Activated T-helper 1 cell treated with anti-CD3 and anti-CD28 coated beads, Interleukin-12 subunit alpha, Interleukin-12 subunit beta, Interleukin-2, Interleukin-4 antibody, amounts not matched to agents 30 ng/mL and 10 ng/mL and 1 ng/mL, durations not matched to agents 14 hours and 24 hours and 36 hours (primary cell): ENCODE results near the gene UBXN10. TPM values are rescaled to one million over a fixed set of nuclear protein-coding genes. Genes with fewer than 3 reads are reported as not detected.
A peak's percentile ranks its signal among the peaks of the same experiment; 100 is the strongest.

Source experiments
- DNase-seq: peaks from one replicate; pipeline ENCODE4 v3.0.0; 2021; ENCODE audit warnings: low spot score
- H3K27ac Mint-ChIP-seq: one replicate; pipeline ENCODE4 v1.8.0; 2021; ENCODE audit warnings: mild to moderate bottlenecking, mixed read lengths
- H3K27me3 Mint-ChIP-seq: one replicate; pipeline ENCODE4 v1.8.0; 2022; ENCODE audit warnings: mild to moderate bottlenecking, moderate library complexity, mixed read lengths; ENCODE audit not compliant: insufficient read depth
- H3K36me3 Mint-ChIP-seq: one replicate; pipeline ENCODE4 v1.8.0; 2021; ENCODE audit warnings: low read depth, mixed read lengths
- H3K4me1 Mint-ChIP-seq: one replicate; pipeline ENCODE4 v1.8.0; 2021; ENCODE audit warnings: low read depth, mixed read lengths
- H3K4me3 Mint-ChIP-seq: one replicate; pipeline ENCODE4 v1.8.0; 2021; ENCODE audit warnings: mild to moderate bottlenecking, moderate library complexity, mixed read lengths
- H3K9me3 Mint-ChIP-seq: one replicate; pipeline ENCODE4 v1.8.0; 2021; ENCODE audit warnings: mixed read lengths
- intact Hi-C: fragments of 100-400 bp; cut with micrococcal nuclease; formaldehyde crosslinking; loops from one replicate; pipeline ENCODE4 v1.15.1; 2024
- total RNA-seq: library from RNA; stranded (reverse); gene quantifications from 2 replicates; pipeline ENCODE4 v1.2.3, GENCODE V29; 2022

Gene UBXN10
- total RNA-seq, 1 donor from 2014 or later, result 2.5 TPM

- DNase-seq, result no peak
- Mint-ChIP-seq H3K27ac (peak overlapping the region; percentile 48), H3K9me3 (peaks cover 11% of the 10 kb centered on the region), H3K4me1 (peaks cover 52% of the 10 kb centered on the region), H3K36me3 (peaks cover 17% of the 10 kb centered on the region), H3K27me3 (no peaks in the 10 kb centered on the region), H3K4me3 (no peak overlapping the region)
- intact Hi-C loops, result loop anchor here (10.0 kb wide), 1 partner anchor 415 kb away; no protein-coding TSS in a partner anchor
Measured at GRCh38 chr1:20180129-20180843, 5.6 kb upstream of the UBXN10 start.

- Mint-ChIP-seq H3K27ac (no peak overlapping the region), H3K4me3 (no peak overlapping the region), H3K4me1 (peaks cover 51% of the 10 kb centered on the region), H3K27me3 (no peaks in the 10 kb centered on the region), H3K36me3 (peaks cover 17% of the 10 kb centered on the region), H3K9me3 (peaks cover 11% of the 10 kb centered on the region)
- no peak for DNase-seq
- intact Hi-C loops, result loop anchor here (10.0 kb wide), 1 partner anchor 416 kb away; no protein-coding TSS in a partner anchor
Measured at GRCh38 chr1:20180844-20181207, 5.1 kb upstream of the UBXN10 start.

- Mint-ChIP-seq H3K9me3 (peaks cover 11% of the 10 kb centered on the region), H3K27me3 (no peaks in the 10 kb centered on the region), H3K4me3 (no peak overlapping the region), H3K4me1 (peaks cover 63% of the 10 kb centered on the region), H3K36me3 (peaks cover 17% of the 10 kb centered on the region), H3K27ac (no peak overlapping the region)
- intact Hi-C loops, result loop anchor here (10.0 kb wide), 1 partner anchor 418 kb away; no protein-coding TSS in a partner anchor
- no peak for DNase-seq
Measured at GRCh38 chr1:20182415-20182814, 3.5 kb upstream of the UBXN10 start.

- no peak overlapping the region for H3K27ac Mint-ChIP-seq
- intact Hi-C loops, result loop anchor here (10.0 kb wide), 1 partner anchor 418 kb away; no protein-coding TSS in a partner anchor
- peaks cover 63% of the 10 kb centered on the region for H3K4me1 Mint-ChIP-seq
- no peaks in the 10 kb centered on the region for H3K27me3 Mint-ChIP-seq
- H3K9me3 Mint-ChIP-seq, result peaks cover 11% of the 10 kb centered on the region
- H3K36me3 Mint-ChIP-seq, result peaks cover 17% of the 10 kb centered on the region
- H3K4me3 Mint-ChIP-seq, result no peak overlapping the region
- DNase-seq, result no peak
Measured at GRCh38 chr1:20183035-20183434, 2.9 kb upstream of the UBXN10 start.

- H3K27me3 Mint-ChIP-seq, result peaks cover 2% of the 10 kb centered on the region
- H3K4me1 Mint-ChIP-seq, result peaks cover 64% of the 10 kb centered on the region
- no peak overlapping the region for H3K4me3 Mint-ChIP-seq
- peaks cover 17% of the 10 kb centered on the region for H3K36me3 Mint-ChIP-seq
- peaks cover 11% of the 10 kb centered on the region for H3K9me3 Mint-ChIP-seq
- intact Hi-C loops, result loop anchor here (10.0 kb wide), 1 partner anchor 419 kb away; no protein-coding TSS in a partner anchor
- no peak for DNase-seq
- peak overlapping the region; percentile 83 for H3K27ac Mint-ChIP-seq
Measured at GRCh38 chr1:20183616-20184271, 2.2 kb upstream of the UBXN10 start.

- Mint-ChIP-seq H3K36me3 (peaks cover 18% of the 10 kb centered on the region), H3K9me3 (peaks cover 8% of the 10 kb centered on the region), H3K27me3 (peaks cover 4% of the 10 kb centered on the region), H3K4me1 (peaks cover 72% of the 10 kb centered on the region), H3K27ac (peak overlapping the region; percentile 83), H3K4me3 (peak overlapping the region; percentile 76)
- no peak for DNase-seq
- intact Hi-C loops, result loop anchor here (10.0 kb wide), 1 partner anchor 420 kb away; no protein-coding TSS in a partner anchor
Measured at GRCh38 chr1:20184481-20184900, 1.4 kb upstream of the UBXN10 start.

- Mint-ChIP-seq H3K27ac (peak overlapping the region; percentile 83), H3K27me3 (peaks cover 7% of the 10 kb centered on the region), H3K9me3 (peaks cover under 1% of the 10 kb centered on the region), H3K4me3 (peak overlapping the region; percentile 76), H3K36me3 (peaks cover 11% of the 10 kb centered on the region), H3K4me1 (peaks cover 68% of the 10 kb centered on the region)
- intact Hi-C loops, result loop anchor here (1.0 to 10.0 kb wide), 7 partner anchors 10 to 1233 kb away; partner anchors contain the start of gene PINK1
- DNase-seq, result peak; percentile 71
Measured at GRCh38 chr1:20184997-20185833, 681 bp upstream of the UBXN10 start.

GRCh38 chr1:20187103-20187812, 1.4 kb downstream of the UBXN10 start:
- H3K27ac Mint-ChIP-seq, result peak overlapping the region; percentile 87
- intact Hi-C loops, result loop anchor here (1.0 to 10.0 kb wide), 6 partner anchors 35 to 1235 kb away; partner anchors contain the start of gene OTUD3

GRCh38 chr1:20187813-20188454, 2.0 kb downstream of the UBXN10 start:
- Mint-ChIP-seq H3K27ac (peak overlapping the region; percentile 87), H3K9me3 (no peaks in the 10 kb centered on the region), H3K27me3 (peaks cover 17% of the 10 kb centered on the region), H3K36me3 (peaks cover 15% of the 10 kb centered on the region), H3K4me1 (peaks cover 69% of the 10 kb centered on the region), H3K4me3 (peak overlapping the region; percentile 86)
- intact Hi-C loops, result loop anchor here (1.0 to 10.0 kb wide), 6 partner anchors 36 to 1236 kb away; partner anchors contain the start of gene OTUD3
- no peak for DNase-seq

More at GRCh38 chr1:20187103-20187812, 1.4 kb downstream of the UBXN10 start:
- no peak for DNase-seq
- Mint-ChIP-seq H3K27me3 (peaks cover 12% of the 10 kb centered on the region), H3K9me3 (no peaks in the 10 kb centered on the region), H3K4me3 (peak overlapping the region; percentile 86), H3K36me3 (peaks cover 10% of the 10 kb centered on the region), H3K4me1 (peaks cover 66% of the 10 kb centered on the region)

GRCh38 chr1:20188455-20188817, 2.5 kb downstream of the UBXN10 start:
- intact Hi-C loops, result loop anchor here (5.0 to 10.0 kb wide), 3 partner anchors 36 to 1236 kb away; no protein-coding TSS in a partner anchor
- H3K27me3 Mint-ChIP-seq, result peaks cover 17% of the 10 kb centered on the region
- DNase-seq, result no peak
- H3K9me3 Mint-ChIP-seq, result no peaks in the 10 kb centered on the region
- H3K4me3 Mint-ChIP-seq, result peak overlapping the region; percentile 86
- H3K27ac Mint-ChIP-seq, result peak overlapping the region; percentile 22
- H3K36me3 Mint-ChIP-seq, result peaks cover 12% of the 10 kb centered on the region
- H3K4me1 Mint-ChIP-seq, result peaks cover 64% of the 10 kb centered on the region

- Mint-ChIP-seq H3K4me3 (no peak overlapping the region), H3K4me1 (peaks cover 53% of the 10 kb centered on the region), H3K9me3 (no peaks in the 10 kb centered on the region), H3K27me3 (peaks cover 23% of the 10 kb centered on the region), H3K27ac (no peak overlapping the region), H3K36me3 (peaks cover 10% of the 10 kb centered on the region)
- no peak for DNase-seq
- intact Hi-C loops, result loop anchor here (5.0 to 10.0 kb wide), 3 partner anchors 37 to 1237 kb away; no protein-coding TSS in a partner anchor
Measured at GRCh38 chr1:20189664-20190063, 3.8 kb downstream of the UBXN10 start.
